Astrocyte (in vitro differentiated cells and primary cell): ENCODE measurements around the gene NKIRAS1.

ENCODE experiments used
- EZH2 ChIP-seq: IDR thresholded peaks from 2 replicates; pipeline ENCODE4 v1.6.1; 2012; ENCODE audit warnings: mild to moderate bottlenecking, low read length, inconsistent platforms; ENCODE audit not compliant: insufficient read depth
- TF ChIP-seq, protein P1 (sequence below): IDR thresholded peaks from 2 replicates; pipeline ENCODE4 v1.5.1; 2011; ENCODE audit warnings: low read depth, mild to moderate bottlenecking, inconsistent platforms, low read length, moderate library complexity; ENCODE audit not compliant: insufficient read depth

DNA sequence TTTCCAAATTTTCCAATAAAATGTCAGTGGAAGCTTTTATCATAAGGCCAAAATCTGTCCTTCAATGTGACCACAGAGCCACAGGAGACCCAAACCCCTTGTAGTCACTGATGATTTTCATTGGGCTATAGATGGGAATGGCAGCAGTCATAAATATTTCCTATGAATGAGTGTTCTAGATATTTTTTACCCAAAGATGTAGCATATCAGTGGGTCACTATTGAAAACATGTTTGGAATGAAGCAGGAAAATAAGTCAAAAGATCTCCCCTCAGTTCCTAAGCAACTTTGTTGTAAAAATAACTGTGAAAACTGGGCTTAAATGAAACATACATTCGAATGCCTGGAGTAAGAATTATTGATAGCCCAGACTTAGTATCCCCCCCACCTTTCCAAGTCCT is 49.0 kb downstream of the NKIRAS1 start:
- TF ChIP-seq EZH2 = no peak
- TF ChIP-seq, protein P1, sequence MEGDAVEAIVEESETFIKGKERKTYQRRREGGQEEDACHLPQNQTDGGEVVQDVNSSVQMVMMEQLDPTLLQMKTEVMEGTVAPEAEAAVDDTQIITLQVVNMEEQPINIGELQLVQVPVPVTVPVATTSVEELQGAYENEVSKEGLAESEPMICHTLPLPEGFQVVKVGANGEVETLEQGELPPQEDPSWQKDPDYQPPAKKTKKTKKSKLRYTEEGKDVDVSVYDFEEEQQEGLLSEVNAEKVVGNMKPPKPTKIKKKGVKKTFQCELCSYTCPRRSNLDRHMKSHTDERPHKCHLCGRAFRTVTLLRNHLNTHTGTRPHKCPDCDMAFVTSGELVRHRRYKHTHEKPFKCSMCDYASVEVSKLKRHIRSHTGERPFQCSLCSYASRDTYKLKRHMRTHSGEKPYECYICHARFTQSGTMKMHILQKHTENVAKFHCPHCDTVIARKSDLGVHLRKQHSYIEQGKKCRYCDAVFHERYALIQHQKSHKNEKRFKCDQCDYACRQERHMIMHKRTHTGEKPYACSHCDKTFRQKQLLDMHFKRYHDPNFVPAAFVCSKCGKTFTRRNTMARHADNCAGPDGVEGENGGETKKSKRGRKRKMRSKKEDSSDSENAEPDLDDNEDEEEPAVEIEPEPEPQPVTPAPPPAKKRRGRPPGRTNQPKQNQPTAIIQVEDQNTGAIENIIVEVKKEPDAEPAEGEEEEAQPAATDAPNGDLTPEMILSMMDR = no peak
